Liver (tissue), 9 donors: ENCODE measurements around the gene BMP6. TPM values are rescaled to one million over a fixed set of nuclear protein-coding genes. Genes with fewer than 3 reads are reported as not detected.

ENCODE experiments used
- DNase-seq: peaks from one replicate; pipeline ENCODE4 v3.0.0-alpha.2; 2017; ENCODE audit warnings: low spot score
- H3K27ac ChIP-seq, 2 donors: one replicate each; pipeline ENCODE4 v1.7.0; 2013; ENCODE audit warnings: inconsistent platforms in 2 of 2, low read length in 2 of 2, control low read depth in 1 of 2, low read depth in 1 of 2, mild to moderate bottlenecking in 1 of 2
- H3K27me3 ChIP-seq, 4 donors: one replicate each; pipeline versions ENCODE4 v1.6.1 to v1.7.0; 2013; ENCODE audit warnings: low read length in 3 of 4, inconsistent platforms in 1 of 4, mild to moderate bottlenecking in 1 of 4, moderate library complexity in 1 of 4; ENCODE audit not compliant: control insufficient read depth in 4 of 4, insufficient read depth in 4 of 4
- H3K36me3 ChIP-seq, 4 donors: one replicate each; pipeline versions ENCODE4 v1.6.1 to v1.7.0; 2013; ENCODE audit warnings: low read length in 3 of 4, mild to moderate bottlenecking in 3 of 4, low read depth in 1 of 4, moderate library complexity in 1 of 4; ENCODE audit not compliant: control insufficient read depth in 4 of 4, insufficient read depth in 3 of 4
- H3K4me1 ChIP-seq, 4 donors: one replicate each; pipeline versions ENCODE4 v1.6.1 to v1.7.0; 2013; ENCODE audit warnings: low read length in 3 of 4, mild to moderate bottlenecking in 3 of 4, moderate library complexity in 1 of 4; ENCODE audit not compliant: control insufficient read depth in 4 of 4, insufficient read depth in 4 of 4
- H3K4me3 ChIP-seq, 3 donors: one replicate each; pipeline versions ENCODE4 v1.6.1 to v1.7.0; 2013; ENCODE audit warnings: low read length in 3 of 3, control low read depth in 1 of 3, low read depth in 1 of 3, mild to moderate bottlenecking in 1 of 3
- H3K9ac ChIP-seq, 2 donors: one replicate each; pipeline ENCODE4 v1.7.0; 2013; ENCODE audit warnings: low read length in 2 of 2, mild to moderate bottlenecking in 2 of 2, moderate library complexity in 2 of 2, control low read depth in 1 of 2, low read depth in 1 of 2
- H3K9me3 ChIP-seq, 4 donors: one replicate each; pipeline versions ENCODE4 v1.6.1 to v1.7.0; 2013; ENCODE audit warnings: low read length in 3 of 4; ENCODE audit not compliant: control insufficient read depth in 4 of 4
- EGR1 ChIP-seq, 2 donors: IDR thresholded peaks; 2 replicates each; pipeline ENCODE4 v1.6.1; 2016 to 2018; ENCODE audit warnings: antibody characterized with exemption in 2 of 2, low read depth in 2 of 2
- FOXA1 ChIP-seq: IDR thresholded peaks from 2 replicates; pipeline ENCODE4 v1.6.1; 2016; ENCODE audit warnings: antibody characterized with exemption
- FOXA2 ChIP-seq: IDR thresholded peaks from 2 replicates; pipeline ENCODE4 v1.6.1; 2016; ENCODE audit warnings: antibody characterized with exemption
- GABPA ChIP-seq, 2 donors: IDR thresholded peaks in 1 of 2; conservative IDR thresholded peaks in 1 of 2; 2 replicates each; pipeline ENCODE4 v1.6.1; 2016; ENCODE audit warnings: antibody characterized with exemption in 2 of 2, mild to moderate bottlenecking in 1 of 2, moderate library complexity in 1 of 2
- HNF4A ChIP-seq, 2 donors: conservative IDR thresholded peaks; 2 replicates each; pipeline ENCODE4 v1.6.1; 2016; ENCODE audit warnings: antibody characterized with exemption in 2 of 2, mild to moderate bottlenecking in 2 of 2
- HNF4G ChIP-seq: IDR thresholded peaks from 2 replicates; pipeline ENCODE4 v1.6.1; 2016; ENCODE audit warnings: antibody characterized with exemption
- JUND ChIP-seq, 2 donors: IDR thresholded peaks; 2 replicates each; pipeline ENCODE4 v1.6.1; 2016; ENCODE audit warnings: antibody characterized with exemption in 2 of 2
- RAD21 ChIP-seq, 2 donors: IDR thresholded peaks; 2 replicates each; pipeline ENCODE4 v1.6.1; 2016; ENCODE audit warnings: antibody characterized with exemption in 2 of 2, mild to moderate bottlenecking in 2 of 2
- RXRA ChIP-seq, 2 donors: IDR thresholded peaks; 2 replicates each; pipeline ENCODE4 v1.6.1; 2017 to 2018; ENCODE audit warnings: antibody characterized with exemption in 2 of 2, mild to moderate bottlenecking in 1 of 2
- TAF1 ChIP-seq: conservative IDR thresholded peaks from 2 replicates; pipeline ENCODE4 v1.6.1; 2016; ENCODE audit warnings: antibody characterized with exemption, mild to moderate bottlenecking
- YY1 ChIP-seq: IDR thresholded peaks from 2 replicates; pipeline ENCODE4 v1.6.1; 2016; ENCODE audit warnings: antibody characterized with exemption, mild to moderate bottlenecking
- WGBS: extraction: QIAGEN DNeasy Blood & Tissue Kit; methylation state at CpG from one replicate; pipeline ENCODE4 v1.1.7; 2013; 5-methylcytosine and 5-hydroxymethylcytosine counted together
- polyA plus RNA-seq, 2 donors: library from polyadenylated mRNA; stranded (reverse) in 1 of 2; unstranded in 1 of 2; fragments of 200-250 nt in 1 of 2; fragments of >200 nt in 1 of 2; fragmentation: Nextera tagmentation in 1 of 2; extraction: Ambion mirVana in 1 of 2; gene quantifications; one replicate each; pipeline versions ENCODE4 v1.2.1 to v1.2.3, GENCODE V29; 2013 to 2015
- total RNA-seq, 2 donors: library from RNA; depleted of rRNA; stranded (reverse); fragments of >200 nt; gene quantifications; one replicate each; pipeline ENCODE4 v1.2.3, GENCODE V29; 2014
- TF ChIP-seq, protein P1 (sequence below): IDR thresholded peaks from 2 replicates; pipeline ENCODE4 v1.6.1; 2016; ENCODE audit warnings: antibody characterized with exemption
- TF ChIP-seq, protein P2 (sequence below): fragments of 150-350 bp; IDR thresholded peaks from 2 replicates; pipeline ENCODE4 v1.5.1; 2017; ENCODE audit warnings: improper control_type of control experiment, low read depth, low read length; ENCODE audit not compliant: missing input control
- TF ChIP-seq, protein P3 (sequence below): IDR thresholded peaks from 2 replicates; pipeline ENCODE4 v1.6.1; 2016; ENCODE audit warnings: antibody characterized with exemption, mild to moderate bottlenecking
- TF ChIP-seq, protein P4 (sequence below): IDR thresholded peaks from 2 replicates; pipeline ENCODE4 v1.6.1; 2016; ENCODE audit warnings: antibody characterized with exemption
- TF ChIP-seq, protein P5 (sequence below): IDR thresholded peaks from 2 replicates; pipeline ENCODE4 v1.6.1; 2016; ENCODE audit warnings: antibody characterized with exemption
- donor health status: healthy.
- donor health status: healthy.
- donor health status: healthy.
- donor health status: healthy.
- donor health status: healthy.

Gene BMP6
- total and polyA plus RNA-seq, 4 donors = 0.57 to 5.9 (median 2.3) TPM

DNA sequence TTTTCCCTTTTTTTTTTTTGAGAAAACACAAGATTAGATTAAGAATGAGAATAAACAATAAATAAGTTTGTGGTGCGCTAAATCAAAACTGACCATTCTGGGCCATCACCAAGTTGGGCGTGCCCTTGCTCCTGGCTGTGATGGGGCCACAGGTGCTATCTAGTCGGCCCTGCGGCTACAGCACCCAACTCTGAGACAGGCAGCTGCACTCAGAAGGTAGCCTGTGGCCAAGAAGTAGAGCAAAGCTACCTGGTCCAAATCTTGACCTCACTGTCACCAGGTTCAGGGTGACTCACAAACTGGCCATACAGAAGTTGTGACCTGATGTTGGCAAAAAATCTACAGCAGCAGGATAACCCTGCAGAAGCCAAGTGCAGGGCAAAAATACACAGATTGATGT, 181.3 kb downstream of the BMP6 start:
- no peaks in the 10 kb centered on the region for H3K9me3 ChIP-seq
- WGBS = 92% methylated on average over 4 of the region's 4 CpGs
- TF ChIP-seq GABPA (IDR thresholded peaks at IDR 0.05 in 1 of 2, conservative IDR thresholded peaks at IDR 0.05 in 1 of 2) (no peak), FOXA1 (no peak), HNF4A (conservative IDR thresholded peaks at IDR 0.05) (no peak), RAD21 (IDR thresholded peaks at IDR 0.05) (no peak), RXRA (IDR thresholded peaks at IDR 0.05) (no peak), JUND (IDR thresholded peaks at IDR 0.05) (no peak), HNF4G (no peak)
- TF ChIP-seq, protein P1, sequence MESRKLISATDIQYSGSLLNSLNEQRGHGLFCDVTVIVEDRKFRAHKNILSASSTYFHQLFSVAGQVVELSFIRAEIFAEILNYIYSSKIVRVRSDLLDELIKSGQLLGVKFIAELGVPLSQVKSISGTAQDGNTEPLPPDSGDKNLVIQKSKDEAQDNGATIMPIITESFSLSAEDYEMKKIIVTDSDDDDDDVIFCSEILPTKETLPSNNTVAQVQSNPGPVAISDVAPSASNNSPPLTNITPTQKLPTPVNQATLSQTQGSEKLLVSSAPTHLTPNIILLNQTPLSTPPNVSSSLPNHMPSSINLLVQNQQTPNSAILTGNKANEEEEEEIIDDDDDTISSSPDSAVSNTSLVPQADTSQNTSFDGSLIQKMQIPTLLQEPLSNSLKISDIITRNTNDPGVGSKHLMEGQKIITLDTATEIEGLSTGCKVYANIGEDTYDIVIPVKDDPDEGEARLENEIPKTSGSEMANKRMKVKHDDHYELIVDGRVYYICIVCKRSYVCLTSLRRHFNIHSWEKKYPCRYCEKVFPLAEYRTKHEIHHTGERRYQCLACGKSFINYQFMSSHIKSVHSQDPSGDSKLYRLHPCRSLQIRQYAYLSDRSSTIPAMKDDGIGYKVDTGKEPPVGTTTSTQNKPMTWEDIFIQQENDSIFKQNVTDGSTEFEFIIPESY = no peak
- TF ChIP-seq, protein P2, sequence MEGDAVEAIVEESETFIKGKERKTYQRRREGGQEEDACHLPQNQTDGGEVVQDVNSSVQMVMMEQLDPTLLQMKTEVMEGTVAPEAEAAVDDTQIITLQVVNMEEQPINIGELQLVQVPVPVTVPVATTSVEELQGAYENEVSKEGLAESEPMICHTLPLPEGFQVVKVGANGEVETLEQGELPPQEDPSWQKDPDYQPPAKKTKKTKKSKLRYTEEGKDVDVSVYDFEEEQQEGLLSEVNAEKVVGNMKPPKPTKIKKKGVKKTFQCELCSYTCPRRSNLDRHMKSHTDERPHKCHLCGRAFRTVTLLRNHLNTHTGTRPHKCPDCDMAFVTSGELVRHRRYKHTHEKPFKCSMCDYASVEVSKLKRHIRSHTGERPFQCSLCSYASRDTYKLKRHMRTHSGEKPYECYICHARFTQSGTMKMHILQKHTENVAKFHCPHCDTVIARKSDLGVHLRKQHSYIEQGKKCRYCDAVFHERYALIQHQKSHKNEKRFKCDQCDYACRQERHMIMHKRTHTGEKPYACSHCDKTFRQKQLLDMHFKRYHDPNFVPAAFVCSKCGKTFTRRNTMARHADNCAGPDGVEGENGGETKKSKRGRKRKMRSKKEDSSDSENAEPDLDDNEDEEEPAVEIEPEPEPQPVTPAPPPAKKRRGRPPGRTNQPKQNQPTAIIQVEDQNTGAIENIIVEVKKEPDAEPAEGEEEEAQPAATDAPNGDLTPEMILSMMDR = no peak
- TF ChIP-seq, protein P3, sequence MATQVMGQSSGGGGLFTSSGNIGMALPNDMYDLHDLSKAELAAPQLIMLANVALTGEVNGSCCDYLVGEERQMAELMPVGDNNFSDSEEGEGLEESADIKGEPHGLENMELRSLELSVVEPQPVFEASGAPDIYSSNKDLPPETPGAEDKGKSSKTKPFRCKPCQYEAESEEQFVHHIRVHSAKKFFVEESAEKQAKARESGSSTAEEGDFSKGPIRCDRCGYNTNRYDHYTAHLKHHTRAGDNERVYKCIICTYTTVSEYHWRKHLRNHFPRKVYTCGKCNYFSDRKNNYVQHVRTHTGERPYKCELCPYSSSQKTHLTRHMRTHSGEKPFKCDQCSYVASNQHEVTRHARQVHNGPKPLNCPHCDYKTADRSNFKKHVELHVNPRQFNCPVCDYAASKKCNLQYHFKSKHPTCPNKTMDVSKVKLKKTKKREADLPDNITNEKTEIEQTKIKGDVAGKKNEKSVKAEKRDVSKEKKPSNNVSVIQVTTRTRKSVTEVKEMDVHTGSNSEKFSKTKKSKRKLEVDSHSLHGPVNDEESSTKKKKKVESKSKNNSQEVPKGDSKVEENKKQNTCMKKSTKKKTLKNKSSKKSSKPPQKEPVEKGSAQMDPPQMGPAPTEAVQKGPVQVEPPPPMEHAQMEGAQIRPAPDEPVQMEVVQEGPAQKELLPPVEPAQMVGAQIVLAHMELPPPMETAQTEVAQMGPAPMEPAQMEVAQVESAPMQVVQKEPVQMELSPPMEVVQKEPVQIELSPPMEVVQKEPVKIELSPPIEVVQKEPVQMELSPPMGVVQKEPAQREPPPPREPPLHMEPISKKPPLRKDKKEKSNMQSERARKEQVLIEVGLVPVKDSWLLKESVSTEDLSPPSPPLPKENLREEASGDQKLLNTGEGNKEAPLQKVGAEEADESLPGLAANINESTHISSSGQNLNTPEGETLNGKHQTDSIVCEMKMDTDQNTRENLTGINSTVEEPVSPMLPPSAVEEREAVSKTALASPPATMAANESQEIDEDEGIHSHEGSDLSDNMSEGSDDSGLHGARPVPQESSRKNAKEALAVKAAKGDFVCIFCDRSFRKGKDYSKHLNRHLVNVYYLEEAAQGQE = no peak
- TF ChIP-seq, protein P4, sequence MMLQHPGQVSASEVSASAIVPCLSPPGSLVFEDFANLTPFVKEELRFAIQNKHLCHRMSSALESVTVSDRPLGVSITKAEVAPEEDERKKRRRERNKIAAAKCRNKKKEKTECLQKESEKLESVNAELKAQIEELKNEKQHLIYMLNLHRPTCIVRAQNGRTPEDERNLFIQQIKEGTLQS = no peak
- no peak overlapping the region for H3K4me3 ChIP-seq
- DNase-seq = no peak
- H3K36me3 ChIP-seq = peaks cover 5 to 23% (median 19%) of the 10 kb centered on the region in 4 donors
- H3K27ac ChIP-seq = no peak overlapping the region
- peaks cover 19 to 43% (median 28%) of the 10 kb centered on the region in 4 donors for H3K4me1 ChIP-seq
- H3K9ac ChIP-seq = no peak overlapping the region
- H3K27me3 ChIP-seq = no peaks in the 10 kb centered on the region

DNA sequence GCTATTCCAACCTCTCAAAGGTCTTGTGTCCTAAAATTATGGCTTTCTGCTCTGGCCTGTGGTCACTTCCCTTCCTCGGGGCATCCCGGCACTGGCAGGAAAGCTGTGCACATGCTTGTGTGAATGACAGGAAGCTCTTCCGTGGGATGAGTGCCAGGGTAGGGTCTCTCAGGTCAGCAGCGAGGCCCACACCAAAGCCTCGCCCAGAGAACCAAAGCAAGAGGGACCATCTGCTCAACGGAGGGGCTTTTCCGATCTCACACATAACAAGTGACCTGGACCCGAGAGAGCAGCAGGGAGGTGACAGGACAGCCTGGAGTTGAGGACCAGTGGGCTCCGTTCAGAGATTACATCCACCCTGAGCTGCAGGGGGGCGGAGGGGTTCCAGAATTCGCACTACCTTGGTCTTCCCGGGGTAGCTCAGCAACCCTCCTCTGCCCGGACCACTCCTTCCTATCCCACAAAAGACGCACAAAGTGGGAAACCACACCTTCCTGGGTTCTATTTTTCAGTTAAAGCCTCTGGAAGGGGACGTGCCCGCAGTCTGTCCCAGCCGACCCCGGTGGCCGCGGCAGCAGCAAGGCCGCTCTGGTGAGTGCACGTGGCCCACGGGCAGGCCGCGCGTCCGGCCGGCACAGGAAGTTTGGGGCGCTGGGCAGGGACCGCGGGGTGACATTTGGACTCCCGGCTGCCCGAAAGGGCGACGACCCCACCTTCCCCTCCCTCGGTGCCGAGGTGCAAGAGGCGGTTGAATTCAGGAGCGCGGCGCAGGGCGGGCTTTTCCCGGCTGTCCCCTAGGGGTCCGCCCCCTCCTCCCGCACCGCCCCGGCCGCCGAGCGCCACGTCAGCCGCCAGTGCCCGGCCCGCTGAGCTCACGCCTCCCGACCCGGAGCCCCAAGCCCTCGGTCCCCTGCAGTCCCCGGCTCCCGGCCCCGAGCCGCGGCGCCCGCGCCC, 183.7 kb downstream of the BMP6 start:
- Histone ChIP-seq H3K36me3 (no peaks in the 10 kb centered on the region), H3K9me3 (no peaks in the 10 kb centered on the region), H3K27ac (peak overlapping the region; percentile 80 to 88), H3K27me3 (no peaks in the 10 kb centered on the region), H3K4me3 (peak overlapping the region; percentile 77 to 96 (median 86)), H3K4me1 (peaks cover 19 to 39% (median 25%) of the 10 kb centered on the region in 4 donors), H3K9ac (peak overlapping the region; percentile 41 to 67)
- DNase-seq = peak; percentile 78
- 2% methylated on average over 66 of the region's 66 CpGs for WGBS
- TF ChIP-seq, protein P5, sequence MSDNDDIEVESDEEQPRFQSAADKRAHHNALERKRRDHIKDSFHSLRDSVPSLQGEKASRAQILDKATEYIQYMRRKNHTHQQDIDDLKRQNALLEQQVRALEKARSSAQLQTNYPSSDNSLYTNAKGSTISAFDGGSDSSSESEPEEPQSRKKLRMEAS = no peak
- TF ChIP-seq YY1 (peak; percentile 60), HNF4G (peak; percentile 76), EGR1 (IDR thresholded peaks at IDR 0.05; ENCODE audit: low read depth in 2 of 2) (no peak), JUND (IDR thresholded peaks at IDR 0.05) (peak in 1 of 2 donors; percentile 40), FOXA2 (peak; percentile 9), RAD21 (IDR thresholded peaks at IDR 0.05) (peak in 1 of 2 donors; percentile 43), HNF4A (conservative IDR thresholded peaks at IDR 0.05) (peak; percentile 80 to 94), RXRA (IDR thresholded peaks at IDR 0.05) (peak; percentile 94 to 96), TAF1 (no peak), FOXA1 (peak; percentile 21), GABPA (IDR thresholded peaks at IDR 0.05 in 1 of 2, conservative IDR thresholded peaks at IDR 0.05 in 1 of 2) (peak in 1 of 2 donors; percentile 79)
- TF ChIP-seq, protein P4 = peak; percentile 14
- TF ChIP-seq, protein P3 = peak; percentile 55
